Measurements from ENCODE around the gene HVCN1.

GRCh38 chr12:110728628-110729027 lies 39.7 kb upstream of the HVCN1 start:
- TF ChIP-seq CTCF (IDR thresholded peaks at IDR 0.05) (no peak), POLR2A (IDR thresholded peaks at IDR 0.05) (no peak)
